ENCODE measurements around the gene ALPK3. TPM values are rescaled to one million over a fixed set of nuclear protein-coding genes. Genes with fewer than 3 reads are reported as not detected.

The ALPK3 gene
- total and polyA plus RNA-seq, 2 donors (not counting 3 experiments of a cell fraction or from before 2014, with no cell fraction given), result 18.4 to 36.2 TPM

- peak; percentile 81 for FAIRE-seq
- no peaks in the 10 kb centered on the region for H3K36me3 ChIP-seq (ENCODE audit: control insufficient read depth in 2 of 2, extremely low read depth in 1 of 2, insufficient read depth in 2 of 2, low read length in 2 of 2)
- H3K4me2 ChIP-seq (ENCODE audit: insufficient read depth, low read length), result no peak overlapping the region
- H3K27me3 ChIP-seq (ENCODE audit: control insufficient read depth in 2 of 2, insufficient read depth in 2 of 2, low read length in 2 of 2), result peaks cover 2% of the 10 kb centered on the region in 2 experiments
- H3K27ac ChIP-seq (ENCODE audit: insufficient read depth, low read depth, low read length), result no peak overlapping the region
- no peaks in the 10 kb centered on the region for H4K20me1 ChIP-seq (replicated peaks; ENCODE audit: control insufficient read depth, extremely low read depth, insufficient read depth, low read length)
- no peaks in the 10 kb centered on the region for H3K4me1 ChIP-seq (ENCODE audit: control insufficient read depth, extremely low read depth, insufficient read depth, low read length)
- peak; percentile 55 for DNase-seq (ENCODE audit: low read depth, low spot score)
- no peak overlapping the region for H2AFZ ChIP-seq (ENCODE audit: low read depth, low read length)
- no peaks in the 10 kb centered on the region for H3K9me1 ChIP-seq (replicated peaks; ENCODE audit: control insufficient read depth, extremely low read depth, insufficient read depth, low read length)
- ChIA-PET POLR2A (no interaction called here), CTCF (interaction anchor here (0.6 to 2.7 kb wide), 27 partner anchors 8 to 308 kb away, joined by 3 to 22 read pairs (median 4); partner anchors contain the start of gene WDR73)
- TF ChIP-seq GATA2 (IDR thresholded peaks at IDR 0.05; ENCODE audit: insufficient read depth, insufficient read length, low read depth, low read length) (no peak), EZH2 (IDR thresholded peaks at IDR 0.05; ENCODE audit: borderline replicate concordance, low read depth, low read length, severe bottlenecking) (no peak), JUN (IDR thresholded peaks at IDR 0.05; ENCODE audit: borderline replicate concordance, insufficient read depth, insufficient read length, low read depth) (no peak), POLR2AphosphoS5 (IDR thresholded peaks at IDR 0.05; ENCODE audit: insufficient read depth, low read depth, low read length) (no peak), FOS (IDR thresholded peaks at IDR 0.05; ENCODE audit: borderline replicate concordance, insufficient read depth, low read length) (no peak), POLR2A (IDR thresholded peaks at IDR 0.05; ENCODE audit: low read depth, low read length) (no peak), MYC (IDR thresholded peaks at IDR 0.05; ENCODE audit: low read depth, low read length) (no peak), MAX (IDR thresholded peaks at IDR 0.05; ENCODE audit: insufficient read depth, insufficient read length) (no peak), CTCF (IDR thresholded peaks at IDR 0.05; ENCODE audit: extremely low read depth in 1 of 2, insufficient read depth in 1 of 2, low read depth in 1 of 2, low read length in 2 of 2) (peak; percentile 65 to 68)
- no peak overlapping the region for H3K9ac ChIP-seq (replicated peaks; ENCODE audit: extremely low read depth, insufficient read depth, low read length)
- no peak overlapping the region for H3K4me3 ChIP-seq (replicated peaks in 1 of 3; ENCODE audit: insufficient read depth in 1 of 3, low read depth in 1 of 3, low read length in 3 of 3)
- dilution Hi-C loops (cut with MboI; ENCODE audit: extremely low pct_ligation_motif_present, low sequenced_read_pairs) (no loop called here), intact Hi-C loops (cut with micrococcal nuclease) (loop anchor here (1.0 to 5.0 kb wide), 5 partner anchors 34 to 290 kb away; partner anchors contain the start of gene WDR73)
- no peaks in the 10 kb centered on the region for H3K9me3 ChIP-seq (replicated peaks; ENCODE audit: control insufficient read depth, insufficient read depth, low read length)
- no peaks in the 10 kb centered on the region for H3K79me2 ChIP-seq (ENCODE audit: control insufficient read depth, insufficient read depth, low read length)
- BruUV-seq (replicated peaks), result no TSS peak
Measured at GRCh38 chr15:84878504-84878903, 61.3 kb downstream of the ALPK3 start.

Measured in endothelial cell of umbilical vein (primary cell).